Karpas-422 (cell line): ENCODE results near the gene PCCA. TPM values are rescaled to one million over a fixed set of nuclear protein-coding genes. Genes with fewer than 3 reads are reported as not detected.
A peak's percentile ranks its signal among the peaks of the same experiment; 100 is the strongest.

ENCODE experiments used
- DNase-seq: peaks from one replicate; pipeline ENCODE4 v3.0.0-alpha.2; 2015
- H2AFZ ChIP-seq: fragments of 200-600 bp; sonication (generic); 2 replicates; pipeline ENCODE4 v1.6.1; 2014; ENCODE audit warnings: antibody characterized with exemption, low read length, mixed read lengths
- H3K27ac ChIP-seq: fragments of 200-600 bp; sonication (generic); 2 replicates; pipeline ENCODE4 v1.5.1; 2014; ENCODE audit warnings: mild to moderate bottlenecking, low read length, moderate library complexity
- H3K27me3 ChIP-seq: fragments of 200-600 bp; sonication (generic); 2 replicates; pipeline ENCODE4 v1.6.1; 2014; ENCODE audit warnings: low read length, mixed read lengths
- H3K36me3 ChIP-seq: fragments of 200-600 bp; sonication (generic); 2 replicates; pipeline ENCODE4 v1.6.1; 2014; ENCODE audit warnings: low read length, mixed read lengths; ENCODE audit not compliant: insufficient read depth
- H3K4me1 ChIP-seq: fragments of 200-600 bp; sonication (generic); 2 replicates; pipeline ENCODE4 v1.6.1; 2014; ENCODE audit warnings: mild to moderate bottlenecking, low read length, mixed read lengths
- H3K4me2 ChIP-seq: fragments of 200-600 bp; sonication (generic); 2 replicates; pipeline ENCODE4 v1.6.1; 2014; ENCODE audit warnings: low read length, low read depth, mild to moderate bottlenecking; ENCODE audit not compliant: poor library complexity, severe bottlenecking
- H3K4me3 ChIP-seq: fragments of 200-600 bp; sonication (generic); 2 replicates; pipeline ENCODE4 v1.5.1; 2014; ENCODE audit warnings: mild to moderate bottlenecking, antibody characterized with exemption, low read length, mixed read lengths
- H3K79me2 ChIP-seq: fragments of 200-600 bp; sonication (generic); 2 replicates; pipeline ENCODE4 v1.6.1; 2014; ENCODE audit warnings: mild to moderate bottlenecking, low read length, mixed read lengths
- H3K9ac ChIP-seq: fragments of 200-600 bp; sonication (generic); 2 replicates; pipeline ENCODE4 v1.6.0; 2014; ENCODE audit warnings: low read length
- H3K9me2 ChIP-seq: fragments of 200-600 bp; sonication (generic), shearing (Covaris generic); replicated peaks from 2 replicates; pipeline ENCODE4 v1.6.0; 2014; ENCODE audit warnings: mild to moderate bottlenecking, low read length, moderate library complexity; ENCODE audit not compliant: insufficient read depth
- H3K9me3 ChIP-seq: fragments of 300-700, 200-600 bp; sonication (generic); 2 replicates; pipeline ENCODE4 v1.6.1; 2014; ENCODE audit warnings: low read length, mixed read lengths
- H4K20me1 ChIP-seq: fragments of 200-600 bp; sonication (generic); 2 replicates; pipeline ENCODE4 v1.6.1; 2014; ENCODE audit warnings: mild to moderate bottlenecking, antibody characterized with exemption, low read length, low read depth; ENCODE audit not compliant: insufficient read depth
- total RNA-seq: library from RNA; depleted of rRNA; stranded (reverse); fragments of >200 nt; shearing (Covaris generic); gene quantifications from 2 replicates; pipeline ENCODE4 v1.2.3, GENCODE V29; 2014; ENCODE audit warnings: low replicate concordance

Gene PCCA
- total RNA-seq, 1 experiment from 2014 or later: 7.0 TPM

- Histone ChIP-seq H3K79me2 (no peaks in the 10 kb centered on the region), H3K36me3 (no peaks in the 10 kb centered on the region), H3K4me3 (no peak overlapping the region), H3K27me3 (no peaks in the 10 kb centered on the region), H3K4me2 (no peak overlapping the region), H3K9ac (no peak overlapping the region), H3K9me2 (no peaks in the 10 kb centered on the region), H4K20me1 (no peaks in the 10 kb centered on the region), H3K9me3 (no peaks in the 10 kb centered on the region), H2AFZ (no peak overlapping the region), H3K27ac (no peak overlapping the region), H3K4me1 (no peaks in the 10 kb centered on the region)
- peak; percentile 44 for DNase-seq
These were observed 307.9 kb downstream of the PCCA start for GRCh38 chr13:100396776-100397175.

GRCh38 chr13:100397627-100398026 is 308.7 kb downstream of the PCCA start:
- no peak overlapping the region for H3K4me3 ChIP-seq
- no peaks in the 10 kb centered on the region for H3K27me3 ChIP-seq
- H3K4me1 ChIP-seq: no peaks in the 10 kb centered on the region
- H3K4me2 ChIP-seq: no peak overlapping the region
- H2AFZ ChIP-seq: no peak overlapping the region
- H3K36me3 ChIP-seq: no peaks in the 10 kb centered on the region
- no peak overlapping the region for H3K27ac ChIP-seq
- no peak overlapping the region for H3K9ac ChIP-seq
- H3K9me2 ChIP-seq: no peaks in the 10 kb centered on the region
- DNase-seq: no peak
- no peaks in the 10 kb centered on the region for H3K9me3 ChIP-seq
- H3K79me2 ChIP-seq: no peaks in the 10 kb centered on the region
- H4K20me1 ChIP-seq: no peaks in the 10 kb centered on the region

GRCh38 chr13:100398360-100398759 is 309.5 kb downstream of the PCCA start:
- Histone ChIP-seq H3K9ac (no peak overlapping the region), H3K4me2 (no peak overlapping the region), H3K27ac (no peak overlapping the region), H3K79me2 (no peaks in the 10 kb centered on the region), H4K20me1 (no peaks in the 10 kb centered on the region), H3K27me3 (no peaks in the 10 kb centered on the region), H3K9me3 (no peaks in the 10 kb centered on the region), H3K9me2 (no peaks in the 10 kb centered on the region), H3K4me3 (no peak overlapping the region), H3K36me3 (no peaks in the 10 kb centered on the region), H3K4me1 (no peaks in the 10 kb centered on the region), H2AFZ (no peak overlapping the region)
- DNase-seq: no peak

- H3K36me3 ChIP-seq: no peaks in the 10 kb centered on the region
- H3K4me3 ChIP-seq: no peak overlapping the region
These were observed 310.6 kb downstream of the PCCA start for GRCh38 chr13:100399455-100399854.

GRCh38 chr13:100403675-100404074 is 314.8 kb downstream of the PCCA start:
- DNase-seq: no peak
- Histone ChIP-seq H3K79me2 (no peaks in the 10 kb centered on the region), H3K9ac (no peak overlapping the region), H3K36me3 (no peaks in the 10 kb centered on the region), H3K9me2 (no peaks in the 10 kb centered on the region), H2AFZ (no peak overlapping the region), H3K9me3 (peaks cover 5% of the 10 kb centered on the region), H3K27ac (no peak overlapping the region), H3K4me1 (no peaks in the 10 kb centered on the region), H3K4me2 (no peak overlapping the region), H3K4me3 (no peak overlapping the region), H4K20me1 (no peaks in the 10 kb centered on the region), H3K27me3 (no peaks in the 10 kb centered on the region)

More at GRCh38 chr13:100399455-100399854, 310.6 kb downstream of the PCCA start:
- Histone ChIP-seq H4K20me1 (no peaks in the 10 kb centered on the region), H2AFZ (no peak overlapping the region), H3K9ac (no peak overlapping the region), H3K79me2 (no peaks in the 10 kb centered on the region), H3K4me1 (no peaks in the 10 kb centered on the region), H3K27ac (no peak overlapping the region), H3K4me2 (no peak overlapping the region), H3K27me3 (no peaks in the 10 kb centered on the region), H3K9me2 (no peaks in the 10 kb centered on the region), H3K9me3 (no peaks in the 10 kb centered on the region)
- DNase-seq: no peak

GRCh38 chr13:100409132-100409531 is 320.2 kb downstream of the PCCA start:
- Histone ChIP-seq H3K36me3 (no peaks in the 10 kb centered on the region), H3K9ac (no peak overlapping the region), H3K4me1 (no peaks in the 10 kb centered on the region), H2AFZ (no peak overlapping the region), H3K4me3 (no peak overlapping the region), H3K79me2 (no peaks in the 10 kb centered on the region), H3K27ac (no peak overlapping the region), H3K4me2 (no peak overlapping the region), H3K9me3 (peaks cover 13% of the 10 kb centered on the region), H4K20me1 (no peaks in the 10 kb centered on the region), H3K27me3 (no peaks in the 10 kb centered on the region), H3K9me2 (no peaks in the 10 kb centered on the region)
- DNase-seq: no peak

GRCh38 chr13:100423375-100423774 is 334.5 kb downstream of the PCCA start:
- no peak overlapping the region for H3K27ac ChIP-seq
- H3K9me3 ChIP-seq: no peaks in the 10 kb centered on the region
- H3K36me3 ChIP-seq: no peaks in the 10 kb centered on the region
- no peak overlapping the region for H3K4me3 ChIP-seq
- no peak overlapping the region for H2AFZ ChIP-seq
- no peaks in the 10 kb centered on the region; the same call in 1 of the 2 replicates for H3K4me1 ChIP-seq
- no peaks in the 10 kb centered on the region for H3K27me3 ChIP-seq
- H3K9me2 ChIP-seq: no peaks in the 10 kb centered on the region
- H3K79me2 ChIP-seq: no peaks in the 10 kb centered on the region
- H3K4me2 ChIP-seq: no peak overlapping the region
- DNase-seq: peak; percentile 25
- H4K20me1 ChIP-seq: no peaks in the 10 kb centered on the region
- no peak overlapping the region for H3K9ac ChIP-seq

- no peaks in the 10 kb centered on the region for H4K20me1 ChIP-seq
- H3K27ac ChIP-seq: no peak overlapping the region
- DNase-seq: peak; percentile 25
- H3K4me1 ChIP-seq: no peaks in the 10 kb centered on the region; the same call in 1 of the 2 replicates
- no peaks in the 10 kb centered on the region for H3K9me2 ChIP-seq
- no peak overlapping the region for H3K9ac ChIP-seq
- H3K4me3 ChIP-seq: no peak overlapping the region
- no peak overlapping the region for H2AFZ ChIP-seq
- no peaks in the 10 kb centered on the region for H3K9me3 ChIP-seq
- no peaks in the 10 kb centered on the region for H3K79me2 ChIP-seq
- no peaks in the 10 kb centered on the region for H3K27me3 ChIP-seq
- H3K4me2 ChIP-seq: no peak overlapping the region
- no peaks in the 10 kb centered on the region for H3K36me3 ChIP-seq
These were observed 340.1 kb downstream of the PCCA start for GRCh38 chr13:100428986-100429385.

GRCh38 chr13:100432611-100433010 is 343.7 kb downstream of the PCCA start:
- no peaks in the 10 kb centered on the region for H3K36me3 ChIP-seq
- H2AFZ ChIP-seq: no peak overlapping the region
- H3K9me3 ChIP-seq: no peaks in the 10 kb centered on the region
- no peak for DNase-seq
- no peaks in the 10 kb centered on the region for H4K20me1 ChIP-seq
- no peak overlapping the region for H3K4me3 ChIP-seq
- H3K27me3 ChIP-seq: no peaks in the 10 kb centered on the region
- no peaks in the 10 kb centered on the region for H3K9me2 ChIP-seq
- H3K9ac ChIP-seq: no peak overlapping the region
- H3K4me1 ChIP-seq: no peaks in the 10 kb centered on the region
- H3K4me2 ChIP-seq: no peak overlapping the region
- H3K79me2 ChIP-seq: no peaks in the 10 kb centered on the region
- no peak overlapping the region for H3K27ac ChIP-seq
